Stimulated activated CD8-positive, alpha-beta memory T cell treated with anti-CD3 and anti-CD28 coated beads, Interleukin-12 subunit alpha, Interleukin-12 subunit beta, amount 100 ng/mL, for 24 hours (primary cell): ENCODE measurements around the gene TMEM128.
"Not testable (repeated sequence)": the region's sequence is repeated elsewhere in the genome, so short reads cannot be mapped to it uniquely, and the experiment has no call there.

Source experiments
- DNase-seq: peaks from one replicate; pipeline ENCODE4 v3.0.0-alpha.2; 2020; ENCODE audit errors: extremely low read depth

TMEM128 gene

GRCh38 chr4:4195354-4195753 is 52.7 kb downstream of the TMEM128 start:
- DNase-seq: no peak

- not testable (repeated sequence) for DNase-seq
These were observed 59.5 kb downstream of the TMEM128 start for GRCh38 chr4:4188557-4188956.
